CD4-positive, alpha-beta T cell (primary cell): ENCODE measurements around the gene SSMEM1. TPM values are rescaled to one million over a fixed set of nuclear protein-coding genes. Genes with fewer than 3 reads are reported as not detected.
"Not testable (repeated sequence)": the region's sequence is repeated elsewhere in the genome, so short reads cannot be mapped to it uniquely, and the experiment has no call there.

Experiments used
- ATAC-seq: fragments of 200-7000 bp; cut with Tn5 transposase; one replicate; pipeline ENCODE4 v1.10.0; 2022; ENCODE audit warnings: mild to moderate bottlenecking; ENCODE audit not compliant: poor library complexity
- CTCF ChIA-PET: fragments of 350-600 bp; sonication (Branson Sonifier 250); formaldehyde crosslinking; loops from one replicate; lab custom pipeline; 2021; ENCODE audit warnings: antibody characterized with exemption, inconsistent platforms; lab: Charles Lee
- POLR2A ChIA-PET: fragments of 350-600 bp; sonication (Branson Sonifier 250); formaldehyde crosslinking; loops from one replicate; lab custom pipeline; 2021; ENCODE audit warnings: antibody characterized with exemption, inconsistent platforms; lab: Charles Lee
- DNase-seq, 14 experiments: peaks; one replicate each; pipeline ENCODE4 v3.0.0-alpha.2; 2013 to 2020; ENCODE audit warnings: mixed read lengths in 2 of 14
- H3K27ac ChIP-seq, 2 donors: one replicate each; pipeline versions ENCODE4 v1.5.1 to v1.7.0; 2013; ENCODE audit warnings: low read length in 2 of 2, low read depth in 1 of 2, mild to moderate bottlenecking in 1 of 2
- H3K27me3 ChIP-seq, 2 experiments: 1 replicate in 1 of 2; 2 replicates in 1 of 2; pipeline versions ENCODE4 v1.6.1 to v1.7.0; 2013; ENCODE audit warnings: low read length in 2 of 2, control low read depth in 1 of 2, mild to moderate bottlenecking in 1 of 2, moderate library complexity in 1 of 2; ENCODE audit not compliant: insufficient read depth in 2 of 2, control insufficient read depth in 1 of 2
- H3K36me3 ChIP-seq: one replicate; pipeline ENCODE4 v1.6.1; 2013; ENCODE audit warnings: low read length, control low read depth; ENCODE audit not compliant: insufficient read depth
- H3K4me1 ChIP-seq: one replicate; pipeline ENCODE4 v1.6.1; 2013; ENCODE audit warnings: low read length, control low read depth; ENCODE audit not compliant: insufficient read depth
- H3K4me3 ChIP-seq: one replicate; pipeline ENCODE4 v1.5.1; 2013; ENCODE audit warnings: mild to moderate bottlenecking, low read length, moderate library complexity
- H3K9me3 ChIP-seq, 2 experiments: 1 replicate in 1 of 2; 2 replicates in 1 of 2; pipeline versions ENCODE4 v1.6.1 to v1.7.0; 2013; ENCODE audit warnings: low read length in 2 of 2, mild to moderate bottlenecking in 2 of 2, control low read depth in 1 of 2, moderate library complexity in 1 of 2; ENCODE audit not compliant: control insufficient read depth in 1 of 2, insufficient read depth in 1 of 2
- H3K27ac Mint-ChIP-seq: one replicate; pipeline ENCODE4 v1.8.0; 2020; ENCODE audit warnings: mixed read lengths
- H3K27me3 Mint-ChIP-seq: one replicate; pipeline ENCODE4 v1.8.0; 2021; ENCODE audit warnings: mixed read lengths
- H3K36me3 Mint-ChIP-seq: one replicate; pipeline ENCODE4 v1.8.0; 2021; ENCODE audit warnings: low read depth, mixed read lengths
- H3K4me1 Mint-ChIP-seq: one replicate; pipeline ENCODE4 v1.8.0; 2021; ENCODE audit warnings: low read depth, mixed read lengths
- H3K4me3 Mint-ChIP-seq: one replicate; pipeline ENCODE4 v1.8.0; 2020; ENCODE audit warnings: mild to moderate bottlenecking, mixed read lengths
- H3K9me3 Mint-ChIP-seq: one replicate; pipeline ENCODE4 v1.8.0; 2020; ENCODE audit warnings: mixed read lengths
- CTCF ChIP-seq: fragments of 200-600 bp; IDR thresholded peaks from one replicate; pipeline ENCODE4 v1.8.0; 2022; ENCODE audit warnings: antibody characterized with exemption, mild to moderate bottlenecking
- intact Hi-C, 2 experiments: fragments of 100-400 bp; cut with DNase I in 1 of 2; cut with micrococcal nuclease in 1 of 2; formaldehyde crosslinking; loops; one replicate each; pipeline versions ENCODE4 v1.15.1 to v1.9.0; 2023 to 2025; cut with DNase I, micrococcal nuclease
- total RNA-seq, 174 experiments: library from RNA in 2 of 174; stranded (reverse) in 2 of 174; gene quantifications; one replicate each; pipeline ENCODE4 v1.2.3 and lab custom pipeline; 2021 to 2026

SSMEM1 gene
- total RNA-seq, 2 experiments from 2014 or later = not detected

- no peak overlapping the region for H3K4me3 ChIP-seq
- H3K9me3 ChIP-seq = no peaks in the 10 kb centered on the region
- intact Hi-C loops = no loop called here
- POLR2A ChIA-PET = interaction anchor here (0.6 kb wide), 1 partner anchor 237 kb away, joined by 3 read pairs; no protein-coding TSS in a partner anchor
- no peaks in the 10 kb centered on the region for H3K4me1 ChIP-seq
- Mint-ChIP-seq H3K4me1 (no peaks in the 10 kb centered on the region), H3K36me3 (no peaks in the 10 kb centered on the region), H3K27me3 (no peaks in the 10 kb centered on the region), H3K27ac (no peak overlapping the region), H3K9me3 (no peaks in the 10 kb centered on the region), H3K4me3 (no peak overlapping the region)
- no peak overlapping the region for H3K27ac ChIP-seq
- H3K36me3 ChIP-seq = no peaks in the 10 kb centered on the region
- H3K27me3 ChIP-seq = no peaks in the 10 kb centered on the region
- DNase-seq (no peak), ATAC-seq (no peak)
- CTCF ChIA-PET = no interaction called here
- TF ChIP-seq CTCF = no peak
Observed at GRCh38 chr7:130223646-130224045, 16.0 kb downstream of the SSMEM1 start.

GRCh38 chr7:130224210-130224609, 16.6 kb downstream of the SSMEM1 start:
- no peak for ATAC-seq
- CTCF ChIA-PET = no interaction called here
- POLR2A ChIA-PET = interaction anchor here (0.6 kb wide), 1 partner anchor 236 kb away, joined by 3 read pairs; no protein-coding TSS in a partner anchor
- Histone ChIP-seq H3K36me3 (no peaks in the 10 kb centered on the region), H3K4me3 (no peak overlapping the region), H3K27me3 (no peaks in the 10 kb centered on the region), H3K9me3 (no peaks in the 10 kb centered on the region), H3K27ac (no peak overlapping the region), H3K4me1 (no peaks in the 10 kb centered on the region)
- no peaks in the 10 kb centered on the region for H3K4me1 Mint-ChIP-seq
- intact Hi-C loops = no loop called here
- no peaks in the 10 kb centered on the region for H3K36me3 Mint-ChIP-seq
- no peak for TF ChIP-seq CTCF
- H3K4me3 Mint-ChIP-seq = no peak overlapping the region
- no peaks in the 10 kb centered on the region for H3K27me3 Mint-ChIP-seq
- DNase-seq = no peak
- H3K9me3 Mint-ChIP-seq = no peaks in the 10 kb centered on the region
- H3K27ac Mint-ChIP-seq = no peak overlapping the region

DNA sequence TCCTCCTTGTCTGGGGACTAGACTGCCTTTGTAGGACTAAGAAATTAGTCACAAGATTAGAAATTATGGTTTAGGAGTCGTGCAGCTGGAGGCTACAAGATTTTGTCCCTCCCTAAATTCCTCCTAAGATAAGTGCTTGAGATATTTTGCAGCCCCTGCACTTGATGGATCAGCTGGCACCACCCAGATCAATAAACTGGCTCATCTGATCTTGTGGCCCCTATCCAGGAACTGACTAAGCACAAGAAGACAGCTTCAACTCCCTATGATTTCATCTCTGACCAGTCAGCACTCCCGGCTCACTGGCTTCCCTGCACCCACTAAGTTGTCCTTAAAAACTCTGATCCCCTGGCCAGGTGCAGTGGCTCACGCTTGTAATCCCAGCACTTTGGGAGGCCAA, 17.3 kb downstream of the SSMEM1 start:
- H3K9me3 ChIP-seq, H3K4me3 Mint-ChIP-seq, H3K9me3 Mint-ChIP-seq, POLR2A ChIA-PET, H3K36me3 ChIP-seq, H3K27ac ChIP-seq, intact Hi-C loops, H3K4me1 Mint-ChIP-seq, H3K27ac Mint-ChIP-seq, CTCF ChIA-PET, DNase-seq, H3K4me3 ChIP-seq, ATAC-seq, H3K36me3 Mint-ChIP-seq, H3K4me1 ChIP-seq, H3K27me3 ChIP-seq, H3K27me3 Mint-ChIP-seq: not testable (repeated sequence)

- no peak for TF ChIP-seq CTCF
- DNase-seq (no peak), ATAC-seq (no peak)
- no peaks in the 10 kb centered on the region for H3K36me3 Mint-ChIP-seq
- H3K4me1 Mint-ChIP-seq = no peaks in the 10 kb centered on the region
- H3K27ac Mint-ChIP-seq = no peak overlapping the region
- no peaks in the 10 kb centered on the region for H3K27me3 Mint-ChIP-seq
- Histone ChIP-seq H3K36me3 (no peaks in the 10 kb centered on the region), H3K27ac (no peak overlapping the region), H3K4me1 (no peaks in the 10 kb centered on the region), H3K4me3 (no peak overlapping the region), H3K9me3 (no peaks in the 10 kb centered on the region), H3K27me3 (no peaks in the 10 kb centered on the region)
- H3K9me3 Mint-ChIP-seq = no peaks in the 10 kb centered on the region
- no peak overlapping the region for H3K4me3 Mint-ChIP-seq
- intact Hi-C loops = no loop called here
- CTCF ChIA-PET = no interaction called here
- POLR2A ChIA-PET = no interaction called here
Observed at GRCh38 chr7:130226333-130226732, 18.7 kb downstream of the SSMEM1 start.
